DND-41 (cell line): ENCODE data around the gene SPTBN5.

ENCODE experiments used
- ATAC-seq: fragments of 200-7000 bp; cut with Tn5 transposase; 3 replicates; pipeline ENCODE4 v1.9.1; 2021; ENCODE audit warnings: low read depth; ENCODE audit not compliant: insufficient read depth
- DNase-seq: peaks from one replicate; pipeline ENCODE4 v3.0.0-alpha.2; 2020
- H2AFZ ChIP-seq: 2 replicates; pipeline ENCODE4 v1.6.0; 2012; ENCODE audit warnings: low read depth, low read length
- H3K27ac ChIP-seq: 2 replicates; pipeline ENCODE4 v1.5.1; 2012; ENCODE audit warnings: low read length, inconsistent platforms
- H3K27me3 ChIP-seq: fragments of 200-600 bp; sonication (generic); 2 replicates; pipeline ENCODE4 v1.6.0; 2012; ENCODE audit warnings: low read length, mild to moderate bottlenecking, inconsistent platforms; ENCODE audit not compliant: insufficient read depth, poor library complexity
- H3K36me3 ChIP-seq: 2 replicates; pipeline ENCODE4 v1.5.1; 2012; ENCODE audit warnings: low read length, inconsistent platforms; ENCODE audit not compliant: insufficient read depth
- H3K4me1 ChIP-seq: 2 replicates; pipeline ENCODE4 v1.5.1; 2012; ENCODE audit warnings: mild to moderate bottlenecking, low read length; ENCODE audit not compliant: insufficient read depth
- H3K4me2 ChIP-seq: 2 replicates; pipeline ENCODE4 v1.6.0; 2012; ENCODE audit warnings: mild to moderate bottlenecking, moderate library complexity, low read length, inconsistent platforms; ENCODE audit not compliant: insufficient read depth
- H3K4me3 ChIP-seq, 2 experiments: fragments of 200-600 bp in 1 of 2; shearing (Covaris generic) in 1 of 2; 2 replicates each; pipeline ENCODE4 v1.5.1; 2012 to 2016; ENCODE audit warnings: inconsistent platforms in 2 of 2, low read length in 2 of 2, mild to moderate bottlenecking in 2 of 2, low read depth in 1 of 2, moderate library complexity in 1 of 2
- H3K79me2 ChIP-seq: 2 replicates; pipeline ENCODE4 v1.6.0; 2012; ENCODE audit warnings: low read length, inconsistent platforms; ENCODE audit not compliant: insufficient read depth
- H3K9ac ChIP-seq: 2 replicates; pipeline ENCODE4 v1.6.0; 2012; ENCODE audit warnings: low read depth, mild to moderate bottlenecking, inconsistent platforms, low read length, moderate library complexity
- H3K9me3 ChIP-seq: 2 replicates; pipeline ENCODE4 v1.5.1; 2012; ENCODE audit warnings: low read length, moderate library complexity, mild to moderate bottlenecking, inconsistent platforms; ENCODE audit not compliant: insufficient read depth, severe bottlenecking
- H4K20me1 ChIP-seq: 2 replicates; pipeline ENCODE4 v1.6.0; 2012; ENCODE audit warnings: low read length; ENCODE audit not compliant: insufficient read depth
- CTCF ChIP-seq: IDR thresholded peaks from 2 replicates; pipeline ENCODE4 v1.5.1; 2012; ENCODE audit warnings: borderline replicate concordance, low read length, moderate library complexity, mild to moderate bottlenecking; ENCODE audit not compliant: poor library complexity, severe bottlenecking; ENCODE audit errors: extremely low read depth
- EZH2 ChIP-seq: IDR thresholded peaks from 3 replicates; pipeline ENCODE4 v1.6.1; 2012; ENCODE audit warnings: borderline replicate concordance, low read depth, mild to moderate bottlenecking, moderate library complexity, low read length, inconsistent platforms; ENCODE audit not compliant: severe bottlenecking

Gene SPTBN5

GRCh38 chr15:41926185-41927056 is 32.6 kb upstream of the SPTBN5 start:
- DNase-seq, result no peak
- no peak for ATAC-seq
- no peaks in the 10 kb centered on the region for H3K79me2 ChIP-seq
- no peak overlapping the region for H3K4me2 ChIP-seq
- H4K20me1 ChIP-seq, result no peaks in the 10 kb centered on the region
- no peak overlapping the region for H3K4me3 ChIP-seq
- TF ChIP-seq CTCF, result no peak
- no peak for TF ChIP-seq EZH2
- H3K9ac ChIP-seq, result no peak overlapping the region
- no peaks in the 10 kb centered on the region for H3K9me3 ChIP-seq
- H3K27ac ChIP-seq, result no peak overlapping the region
- no peaks in the 10 kb centered on the region for H3K27me3 ChIP-seq
- H3K4me1 ChIP-seq, result no peaks in the 10 kb centered on the region
- H3K36me3 ChIP-seq, result no peaks in the 10 kb centered on the region
- H2AFZ ChIP-seq, result no peak overlapping the region

- Histone ChIP-seq H3K9ac (no peak overlapping the region), H3K27me3 (no peaks in the 10 kb centered on the region), H3K27ac (no peak overlapping the region), H3K79me2 (no peaks in the 10 kb centered on the region), H3K4me3 (no peak overlapping the region), H2AFZ (no peak overlapping the region), H3K36me3 (no peaks in the 10 kb centered on the region), H3K4me1 (no peaks in the 10 kb centered on the region), H4K20me1 (no peaks in the 10 kb centered on the region), H3K4me2 (no peak overlapping the region), H3K9me3 (no peaks in the 10 kb centered on the region)
- no peak for TF ChIP-seq CTCF
- TF ChIP-seq EZH2, result no peak
- no peak for ATAC-seq
- no peak for DNase-seq
Observed at GRCh38 chr15:41925086-41925608, 31.3 kb upstream of the SPTBN5 start.

- Histone ChIP-seq H3K36me3 (no peaks in the 10 kb centered on the region), H3K4me2 (no peak overlapping the region), H3K4me3 (no peak overlapping the region), H3K27ac (no peak overlapping the region), H2AFZ (no peak overlapping the region), H4K20me1 (no peaks in the 10 kb centered on the region), H3K9me3 (no peaks in the 10 kb centered on the region), H3K27me3 (no peaks in the 10 kb centered on the region), H3K4me1 (no peaks in the 10 kb centered on the region), H3K9ac (no peak overlapping the region), H3K79me2 (no peaks in the 10 kb centered on the region)
- ATAC-seq (no peak), DNase-seq (no peak)
- TF ChIP-seq EZH2 (no peak), CTCF (no peak)
Observed at GRCh38 chr15:41923401-41923997, 29.6 kb upstream of the SPTBN5 start.
